Prostate gland (tissue), 2 donors: Measurements from ENCODE around the gene MRPL48.

ENCODE experiments used
- CTCF ChIP-seq, 4 experiments: fragments of 200-600 bp in 2 of 4; fragments of 450-650 bp in 2 of 4; sonication (generic) in 2 of 4; IDR thresholded peaks; 1 replicate in 3 of 4; 2 replicates in 1 of 4; pipeline ENCODE4 v1.5.1; 2016 to 2019; ENCODE audit warnings: antibody characterized with exemption in 4 of 4, mild to moderate bottlenecking in 2 of 4, moderate library complexity in 2 of 4
- POLR2A ChIP-seq: fragments of 450-650 bp; IDR thresholded peaks from one replicate; pipeline ENCODE4 v1.6.1; 2016; ENCODE audit warnings: antibody characterized with exemption, mild to moderate bottlenecking

- TF ChIP-seq CTCF (IDR thresholded peaks at IDR 0.05) (no peak), POLR2A (no peak)
These were observed 4.1 kb upstream of the MRPL48 start for GRCh38 chr11:73783483-73784020.
